IPS-NIHi7 (cell line): ENCODE results near the gene PTF1A.
"Not testable (repeated sequence)": the region's sequence is repeated elsewhere in the genome, so short reads cannot be mapped to it uniquely, and the experiment has no call there.

Source experiments
- DNase-seq: peaks from one replicate; pipeline ENCODE4 v3.0.0; 2012; ENCODE audit warnings: mixed read lengths; ENCODE audit errors: extremely low spot score

Gene PTF1A

GRCh38 chr10:23203369-23204325, 11.5 kb downstream of the PTF1A start:
- peak; percentile 40 for DNase-seq

DNA sequence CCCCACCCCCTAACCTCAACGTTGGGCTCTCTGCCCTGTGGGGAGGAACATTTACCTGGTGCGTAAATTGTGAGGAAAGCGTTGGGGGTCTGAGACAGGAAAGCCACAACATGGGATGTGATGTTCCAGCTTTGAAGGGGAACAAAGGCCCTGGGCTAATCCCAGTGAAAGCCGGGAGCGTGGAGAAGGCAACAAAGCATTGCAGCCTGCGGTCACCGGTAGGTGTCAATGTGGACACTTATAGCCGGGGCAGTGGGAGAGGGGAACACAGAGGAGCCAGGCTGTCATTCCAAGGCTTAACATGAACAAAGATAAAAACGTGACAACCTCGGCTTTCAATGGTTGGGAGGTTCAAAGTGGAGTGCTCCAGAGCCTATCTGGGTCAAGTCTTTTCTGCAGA, 12.7 kb downstream of the PTF1A start:
- peak; percentile 62 for DNase-seq

DNA sequence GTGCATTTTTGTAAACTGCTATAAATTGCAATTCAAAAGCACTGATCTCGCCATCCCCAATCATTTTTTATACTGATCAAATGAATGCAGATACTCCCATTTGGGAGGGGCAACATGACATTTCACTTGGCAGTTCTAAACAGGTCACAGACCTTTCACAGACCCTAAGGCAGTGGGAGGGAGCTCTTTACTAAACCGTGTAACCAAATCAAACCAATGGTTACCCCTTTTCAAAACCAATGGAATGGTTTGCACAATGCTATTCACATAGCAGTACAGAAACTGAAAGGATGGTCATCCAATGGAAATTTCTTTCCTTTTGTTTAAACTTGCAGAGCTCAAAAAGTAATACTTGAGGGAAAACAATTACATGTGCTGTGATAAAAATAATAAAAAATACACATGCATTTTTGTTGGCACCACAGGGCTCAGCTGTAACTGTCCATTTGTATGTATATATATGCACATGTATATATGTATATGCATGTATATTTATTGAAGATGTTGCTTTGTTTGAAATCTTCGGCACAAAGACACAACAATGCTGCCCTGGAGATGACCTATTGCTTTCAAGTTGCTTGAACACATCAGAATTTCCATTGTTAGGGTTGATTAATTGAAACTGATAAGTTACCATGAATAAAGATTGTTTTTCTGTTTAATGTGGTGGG, 14.0 kb downstream of the PTF1A start:
- DNase-seq, result no peak

- DNase-seq, result no peak
Observed at GRCh38 chr10:23217471-23217870, 25.4 kb downstream of the PTF1A start.

GRCh38 chr10:23230582-23230981, 38.5 kb downstream of the PTF1A start:
- DNase-seq, result no peak

DNA sequence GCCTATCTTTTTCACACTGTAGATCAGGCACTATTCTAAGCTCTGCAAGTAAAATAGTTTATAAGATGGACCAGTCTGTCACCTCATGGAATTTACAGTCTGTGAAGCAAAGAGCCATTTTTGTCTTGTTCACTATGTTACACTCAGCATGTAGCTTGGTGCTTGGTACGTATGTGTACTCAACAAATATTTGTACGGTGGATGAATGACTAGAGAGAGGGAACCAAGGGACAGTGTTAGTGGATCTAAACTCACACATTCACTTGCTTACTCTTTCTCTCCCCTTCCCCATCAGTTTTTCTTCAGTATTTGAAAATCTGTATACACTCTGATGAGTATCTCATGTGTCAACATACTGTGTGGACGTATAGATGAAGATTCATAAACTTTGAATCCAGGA, 45.9 kb downstream of the PTF1A start:
- DNase-seq, result no peak

GRCh38 chr10:23241779-23242178, 49.7 kb downstream of the PTF1A start:
- DNase-seq, result not testable (repeated sequence)
